Myocyte (in vitro differentiated cells): ENCODE results near the gene ZNF710. TPM values are rescaled to one million over a fixed set of nuclear protein-coding genes. Genes with fewer than 3 reads are reported as not detected.

ENCODE experiments used
- DNase-seq: peaks from one replicate; pipeline ENCODE4 v3.0.0-alpha.2; 2012; ENCODE audit warnings: low read depth
- total RNA-seq: library from RNA; depleted of rRNA; stranded (reverse); fragments of >200 nt; gene quantifications from 2 replicates; pipeline ENCODE4 v1.2.3, GENCODE V29; 2014

The ZNF710 gene
- total RNA-seq, 1 donor from 2014 or later = 6.3 TPM

- DNase-seq = no peak
These were observed 37.0 kb downstream of the ZNF710 start for GRCh38 chr15:90037961-90038631.

DNA sequence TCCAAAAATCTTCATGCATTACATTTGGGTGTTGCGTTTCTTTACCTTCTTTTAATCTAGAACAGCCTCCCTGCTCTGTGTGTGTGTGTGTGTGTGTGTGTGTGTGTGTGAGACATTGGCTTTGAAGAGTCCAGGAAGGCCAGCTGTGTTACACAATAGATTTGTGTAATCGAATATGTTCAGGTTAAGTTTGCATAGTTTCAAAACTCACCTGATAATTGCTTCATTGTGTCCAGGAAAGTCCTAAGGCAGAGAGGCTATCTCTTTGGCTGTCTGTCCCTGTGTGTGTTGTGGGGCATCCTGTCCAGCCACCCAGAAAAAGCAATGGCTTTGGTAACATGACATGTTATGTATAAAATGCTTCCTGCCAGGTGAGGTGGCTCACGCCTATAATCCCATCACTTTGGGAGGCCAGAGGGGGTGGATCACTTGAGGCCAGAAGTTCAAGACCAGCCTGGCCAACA lies 37.5 kb downstream of the ZNF710 start:
- no peak for DNase-seq

- no peak for DNase-seq
These were observed 38.9 kb downstream of the ZNF710 start for GRCh38 chr15:90039996-90040395.

DNA sequence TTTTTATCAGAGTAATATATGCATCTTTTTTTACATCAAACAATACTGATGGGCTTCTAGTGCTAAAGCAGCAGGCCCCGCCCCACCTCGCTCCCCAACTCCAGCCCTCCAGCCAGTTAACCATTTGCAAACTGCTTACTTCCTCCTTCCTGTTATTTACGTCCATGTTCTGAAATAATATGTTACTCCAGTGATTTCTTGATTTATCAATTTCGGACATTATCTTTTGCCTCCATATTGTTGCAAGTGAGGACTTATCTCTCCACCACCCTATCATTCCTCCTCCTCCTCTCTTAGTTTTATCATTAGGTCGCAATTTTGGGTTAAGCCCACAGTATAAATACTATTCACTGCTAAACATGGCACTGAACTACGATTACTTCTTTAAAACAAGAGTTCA lies 39.5 kb downstream of the ZNF710 start:
- no peak for DNase-seq

GRCh38 chr15:90042356-90042755 lies 41.2 kb downstream of the ZNF710 start:
- DNase-seq = no peak

DNA sequence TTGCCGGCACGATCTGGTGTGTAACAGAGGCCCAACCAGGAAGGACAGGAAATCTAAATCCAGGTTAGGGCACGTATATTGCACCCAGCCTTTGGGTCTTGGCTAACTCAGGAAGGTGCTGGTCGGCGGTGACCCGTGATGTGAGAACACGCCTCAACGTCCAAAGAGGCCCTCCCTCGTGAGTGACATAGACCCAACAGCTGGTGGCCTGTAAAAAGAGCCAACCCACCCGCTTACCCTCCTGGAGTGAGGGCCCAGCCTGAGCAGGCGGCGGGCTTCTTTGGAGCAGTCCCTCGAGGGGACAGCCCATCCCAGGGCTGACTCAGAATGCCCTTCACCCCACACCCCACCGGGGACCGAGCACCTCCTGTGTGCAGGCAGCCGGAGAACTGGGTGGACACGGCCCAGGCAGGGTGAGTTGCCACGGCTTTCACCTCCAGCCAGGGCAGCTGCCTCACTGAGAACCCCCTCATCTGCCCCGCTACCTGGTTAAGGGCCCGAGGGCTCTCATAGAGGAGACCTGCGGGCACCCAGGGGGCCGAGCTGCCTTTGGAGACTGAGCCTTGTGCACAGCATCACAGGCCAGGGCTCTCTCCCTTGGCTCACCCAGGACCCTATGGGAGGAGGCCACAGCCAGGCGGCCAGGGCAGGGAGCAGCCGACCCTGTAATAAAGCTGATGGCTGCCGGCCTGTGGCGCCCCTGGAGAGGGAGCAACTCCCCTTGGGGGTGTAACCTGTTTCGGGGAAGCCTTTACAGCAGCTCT lies 41.8 kb downstream of the ZNF710 start:
- no peak for DNase-seq

DNA sequence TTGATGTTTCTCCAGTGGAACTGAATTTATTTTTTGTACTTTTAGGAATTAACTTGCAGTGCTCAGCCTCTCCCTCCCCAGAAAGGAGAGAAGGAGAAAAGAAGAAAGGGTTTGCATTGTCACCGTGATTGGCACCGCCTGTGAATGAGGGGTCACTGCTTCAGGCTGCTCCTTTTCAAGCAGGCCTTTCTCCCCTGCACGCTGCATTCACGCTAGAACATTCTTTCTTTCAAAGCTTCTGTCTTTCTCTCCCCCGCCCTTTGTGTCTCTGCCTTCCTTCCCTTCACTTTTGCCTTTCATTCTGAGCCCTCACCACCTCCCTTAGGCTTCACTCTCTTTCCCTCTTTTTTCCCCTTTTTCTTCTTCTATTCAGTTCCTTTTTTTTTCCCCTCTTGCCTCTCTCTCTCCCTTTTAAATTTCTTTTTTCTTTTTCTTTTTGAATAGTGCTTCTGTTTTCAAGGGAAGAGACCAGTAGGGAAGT lies 42.4 kb downstream of the ZNF710 start:
- DNase-seq = no peak

- DNase-seq = no peak
These were observed 43.1 kb downstream of the ZNF710 start for GRCh38 chr15:90044191-90044590.

- DNase-seq = no peak
These were observed 43.8 kb downstream of the ZNF710 start for GRCh38 chr15:90044916-90045371.

GRCh38 chr15:90046289-90046688 lies 45.2 kb downstream of the ZNF710 start:
- no peak for DNase-seq

DNA sequence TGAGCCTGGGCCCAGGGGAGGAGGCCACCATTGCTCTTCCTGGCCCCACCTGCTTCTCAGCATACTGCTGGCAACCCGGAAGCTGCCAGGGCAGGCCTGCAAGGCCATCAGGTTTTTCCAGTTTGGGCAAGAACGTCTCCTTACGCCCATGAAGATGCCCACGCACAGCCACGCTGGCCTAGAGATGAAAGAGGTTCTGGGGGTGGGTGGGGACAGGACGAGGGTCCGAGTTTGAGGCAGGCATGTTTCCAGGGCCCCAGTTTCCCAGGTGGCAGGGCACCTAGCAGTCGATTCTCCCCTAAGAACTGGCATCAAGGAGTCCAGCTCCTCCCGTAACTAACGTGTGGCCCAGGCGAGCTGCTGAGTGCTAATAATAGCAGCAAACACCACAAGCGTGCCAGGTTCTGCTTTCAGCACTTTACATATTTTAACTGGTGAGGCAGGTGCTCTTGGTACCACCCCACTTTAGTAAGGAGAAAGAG lies 45.8 kb downstream of the ZNF710 start:
- DNase-seq = no peak

DNA sequence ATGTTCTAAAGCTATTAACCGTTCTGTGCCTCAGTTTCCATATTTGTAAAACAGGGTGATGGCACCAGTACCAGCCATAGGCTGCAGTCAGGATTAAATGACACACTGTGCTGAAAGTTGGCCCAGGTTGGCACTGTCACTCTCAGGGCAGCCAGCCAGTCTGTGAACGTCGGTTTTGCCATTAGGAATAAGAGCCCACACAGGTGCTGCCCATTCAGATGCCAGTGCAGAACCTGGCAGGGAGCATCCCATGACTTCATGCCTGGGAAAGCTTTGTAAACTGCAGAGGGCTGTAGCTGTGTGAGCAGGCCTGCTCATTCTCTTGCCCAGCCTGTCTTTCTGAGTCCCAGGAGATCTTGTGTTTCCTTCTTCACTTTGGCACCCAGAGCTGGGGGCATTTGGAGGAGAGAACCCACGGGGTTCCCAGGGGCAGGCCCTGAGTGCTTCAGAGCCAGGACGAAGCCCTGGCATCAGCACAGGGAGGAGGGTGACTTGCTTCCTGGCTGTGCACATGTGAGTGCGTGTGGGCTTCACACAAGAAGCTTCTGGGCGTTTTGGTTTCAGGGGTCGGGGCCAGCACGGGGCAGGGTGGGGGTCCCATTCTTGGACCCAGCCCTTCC lies 46.9 kb downstream of the ZNF710 start:
- no peak for DNase-seq

GRCh38 chr15:90049030-90049429 lies 47.9 kb downstream of the ZNF710 start:
- no peak for DNase-seq

- no peak for DNase-seq
These were observed 48.8 kb downstream of the ZNF710 start for GRCh38 chr15:90049666-90050604.

DNA sequence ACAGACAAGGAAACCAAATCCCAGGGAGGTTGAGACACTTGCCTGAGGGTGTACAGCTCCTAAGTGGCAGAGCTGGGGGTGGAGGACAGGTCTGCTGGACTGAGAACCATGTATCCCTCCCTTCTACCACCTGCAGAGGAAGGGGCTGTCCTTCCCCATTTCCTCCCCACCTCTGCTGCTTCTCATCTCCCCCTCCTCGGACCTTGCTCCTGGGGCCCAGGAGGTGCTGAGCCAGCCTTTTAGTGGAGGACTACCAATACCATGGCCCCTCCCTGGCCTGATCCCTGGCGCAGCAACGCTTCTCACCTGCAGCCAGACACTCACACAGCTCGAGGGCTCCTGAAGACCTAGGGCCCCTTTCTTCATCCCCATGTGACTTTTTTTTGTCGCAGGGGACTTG lies 50.8 kb downstream of the ZNF710 start:
- DNase-seq = no peak

GRCh38 chr15:90053685-90054466 lies 52.8 kb downstream of the ZNF710 start:
- DNase-seq = no peak

- DNase-seq = no peak
These were observed 53.5 kb downstream of the ZNF710 start for GRCh38 chr15:90054618-90055097.

DNA sequence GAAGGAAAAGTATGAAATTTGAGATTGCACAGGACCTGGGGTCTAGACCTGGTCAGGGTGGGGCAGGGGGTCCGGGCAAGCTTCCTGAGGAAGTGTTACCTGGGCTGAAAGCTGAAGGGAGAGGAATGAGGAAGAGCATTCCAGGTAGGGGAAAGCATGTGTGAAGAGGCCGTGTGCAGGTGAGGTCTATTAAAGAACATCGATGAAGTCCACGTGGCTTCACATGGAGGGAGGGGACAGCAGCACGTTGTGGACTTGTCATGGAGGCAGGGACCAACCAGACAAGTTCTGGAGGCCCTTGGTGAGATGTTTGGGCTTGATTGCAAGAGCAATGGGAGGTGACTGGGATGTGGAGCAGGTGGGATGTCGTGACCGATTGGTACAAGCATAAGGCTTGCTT lies 54.1 kb downstream of the ZNF710 start:
- no peak for DNase-seq

DNA sequence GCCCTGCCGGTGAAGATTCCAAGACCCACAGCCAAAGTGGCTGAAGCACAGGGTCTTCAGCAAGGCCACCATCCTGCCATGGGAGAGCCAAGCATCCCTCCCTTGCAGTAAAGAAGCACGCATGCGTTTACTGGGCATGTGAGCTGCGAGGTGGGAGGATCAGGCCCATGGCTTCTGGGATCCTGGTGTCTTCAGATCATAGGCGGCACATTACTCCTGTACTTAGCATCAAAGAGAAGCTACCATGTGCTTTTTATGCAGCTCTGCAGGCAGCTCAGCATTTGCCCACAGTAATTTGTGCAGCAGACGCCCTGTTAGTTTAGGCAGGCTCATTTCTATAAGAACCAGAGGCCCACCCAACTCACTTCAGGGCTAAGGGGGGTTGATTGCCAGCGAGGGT lies 55.4 kb downstream of the ZNF710 start:
- DNase-seq = no peak

DNA sequence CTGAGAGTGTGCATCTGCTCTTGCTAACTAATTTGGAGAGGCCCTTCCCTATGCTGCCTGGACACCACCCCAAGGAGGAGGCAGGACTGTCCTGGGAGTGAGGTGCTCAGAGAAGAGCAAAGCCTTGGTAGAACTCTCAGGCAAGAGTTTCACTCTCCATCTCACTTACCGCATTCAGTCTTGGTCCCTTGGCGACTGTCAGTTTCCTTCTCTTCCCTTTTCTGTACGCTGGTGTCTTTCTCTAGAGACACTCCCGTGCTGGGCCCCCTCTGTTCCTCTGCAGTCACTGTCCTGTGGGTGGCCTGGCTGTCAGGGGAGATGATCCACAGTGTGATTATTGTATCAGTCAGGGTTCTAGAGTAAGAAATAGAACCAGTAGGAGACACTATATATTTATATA lies 57.2 kb downstream of the ZNF710 start:
- no peak for DNase-seq
